ENCODE measurements around the gene ANP32E. TPM values are rescaled to one million over a fixed set of nuclear protein-coding genes. Genes with fewer than 3 reads are reported as not detected.

Gene ANP32E
- total and polyA plus RNA-seq, 8 donors, result 4.8 to 15.3 (median 8.7) TPM

DNA sequence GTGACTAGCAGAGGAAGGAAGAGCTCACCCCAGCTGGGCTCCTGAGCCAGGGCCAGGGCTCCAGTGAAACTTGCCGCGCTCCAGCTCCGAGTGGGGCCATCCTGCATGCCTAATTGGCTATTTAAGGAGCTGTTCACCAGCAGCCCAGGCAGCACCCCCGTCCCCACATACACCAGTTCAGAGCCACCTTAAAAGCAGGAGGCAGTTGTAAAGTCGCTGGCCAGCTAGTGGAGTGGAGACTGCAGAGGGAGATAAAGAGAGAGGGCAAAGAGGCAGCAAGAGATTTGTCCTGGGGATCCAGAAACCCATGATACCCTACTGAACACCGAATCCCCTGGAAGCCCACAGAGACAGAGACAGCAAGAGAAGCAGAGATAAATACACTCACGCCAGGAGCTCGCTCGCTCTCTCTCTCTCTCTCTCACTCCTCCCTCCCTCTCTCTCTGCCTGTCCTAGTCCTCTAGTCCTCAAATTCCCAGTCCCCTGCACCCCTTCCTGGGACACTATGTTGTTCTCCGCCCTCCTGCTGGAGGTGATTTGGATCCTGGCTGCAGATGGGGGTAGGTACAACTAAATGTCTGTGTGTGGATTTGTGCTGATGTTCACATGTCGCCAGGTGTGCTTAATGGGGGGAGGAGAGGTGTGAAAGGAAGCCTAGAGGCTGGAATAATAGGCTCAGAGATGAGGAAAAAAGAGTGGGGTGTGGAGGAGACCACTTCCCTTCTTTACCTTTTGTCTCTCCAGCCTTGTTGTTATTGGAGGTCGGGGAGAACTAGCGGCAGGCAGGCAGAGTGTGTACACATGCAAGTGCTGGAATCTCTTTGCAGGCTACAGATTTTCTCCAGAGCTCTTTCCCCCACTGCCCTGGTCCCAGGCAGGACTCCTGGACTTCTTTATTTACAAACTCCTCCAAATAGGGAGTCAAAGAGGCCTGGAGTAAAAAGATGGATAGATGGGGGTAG lies 22.0 kb upstream of the ANP32E start, which contains the start of gene CA14:
Gene CA14 (plus strand): TSS at position 151 of the 962 bp plus-strand sequence. CDS start 355 bp downstream, at position 506.
- TF ChIP-seq, protein P1, sequence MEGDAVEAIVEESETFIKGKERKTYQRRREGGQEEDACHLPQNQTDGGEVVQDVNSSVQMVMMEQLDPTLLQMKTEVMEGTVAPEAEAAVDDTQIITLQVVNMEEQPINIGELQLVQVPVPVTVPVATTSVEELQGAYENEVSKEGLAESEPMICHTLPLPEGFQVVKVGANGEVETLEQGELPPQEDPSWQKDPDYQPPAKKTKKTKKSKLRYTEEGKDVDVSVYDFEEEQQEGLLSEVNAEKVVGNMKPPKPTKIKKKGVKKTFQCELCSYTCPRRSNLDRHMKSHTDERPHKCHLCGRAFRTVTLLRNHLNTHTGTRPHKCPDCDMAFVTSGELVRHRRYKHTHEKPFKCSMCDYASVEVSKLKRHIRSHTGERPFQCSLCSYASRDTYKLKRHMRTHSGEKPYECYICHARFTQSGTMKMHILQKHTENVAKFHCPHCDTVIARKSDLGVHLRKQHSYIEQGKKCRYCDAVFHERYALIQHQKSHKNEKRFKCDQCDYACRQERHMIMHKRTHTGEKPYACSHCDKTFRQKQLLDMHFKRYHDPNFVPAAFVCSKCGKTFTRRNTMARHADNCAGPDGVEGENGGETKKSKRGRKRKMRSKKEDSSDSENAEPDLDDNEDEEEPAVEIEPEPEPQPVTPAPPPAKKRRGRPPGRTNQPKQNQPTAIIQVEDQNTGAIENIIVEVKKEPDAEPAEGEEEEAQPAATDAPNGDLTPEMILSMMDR (IDR thresholded peaks at IDR 0.05), result no peak
- Histone ChIP-seq H3K36me3 (no peaks in the 10 kb centered on the region), H3K4me3 (no peak within 1 kb of the TSS), H3K27me3 (no peaks in the 10 kb centered on the region), H3K4me1 (peaks cover 0 to 8% (median 7%) of the 10 kb centered on the region in 3 donors), H3K9me3 (no peaks in the 10 kb centered on the region), H3K27ac (no peak within 1 kb of the TSS)
- intact Hi-C loops (cut with DNase I), result no loop called here
- no peak for DNase-seq
- ATAC-seq, result no peak
- FAIRE-seq, result no peak
- 53 to 62% methylated on average over 12 to 13 of the region's 13 CpGs for WGBS, 2 donors

GRCh38 chr1:150256554-150257341 lies 20.8 kb upstream of the ANP32E start:
- no peak overlapping the region for H3K4me3 ChIP-seq
- no peaks in the 10 kb centered on the region for H3K27me3 ChIP-seq
- no peak overlapping the region for H3K27ac ChIP-seq
- H3K4me1 ChIP-seq, result peaks cover 0 to 8% (median 7%) of the 10 kb centered on the region in 3 donors
- intact Hi-C loops (cut with DNase I), result no loop called here
- no peaks in the 10 kb centered on the region for H3K9me3 ChIP-seq
- DNase-seq, result no peak
- ATAC-seq, result no peak
- WGBS, 2 donors, result 34 to 38% methylated on average over 13 to 14 of the region's 14 CpGs
- FAIRE-seq, result no peak
- H3K36me3 ChIP-seq, result no peaks in the 10 kb centered on the region
- TF ChIP-seq, protein P1 (IDR thresholded peaks at IDR 0.05), result no peak

GRCh38 chr1:150256198-150256553 lies 20.3 kb upstream of the ANP32E start:
- Histone ChIP-seq H3K4me3 (peak overlapping the region in 1 of 4 donors; percentile 33), H3K9me3 (no peaks in the 10 kb centered on the region), H3K27me3 (no peaks in the 10 kb centered on the region), H3K36me3 (no peaks in the 10 kb centered on the region), H3K4me1 (peaks cover 0 to 8% (median 7%) of the 10 kb centered on the region in 3 donors), H3K27ac (peak overlapping the region in 1 of 4 donors; percentile 3)
- ATAC-seq (no peak), FAIRE-seq (no peak), DNase-seq (no peak)
- TF ChIP-seq, protein P1 (IDR thresholded peaks at IDR 0.05), result no peak
- WGBS, 2 donors, result 2 to 5% methylated on average over 1 of the region's 1 CpG
- intact Hi-C loops (cut with DNase I), result no loop called here

DNA sequence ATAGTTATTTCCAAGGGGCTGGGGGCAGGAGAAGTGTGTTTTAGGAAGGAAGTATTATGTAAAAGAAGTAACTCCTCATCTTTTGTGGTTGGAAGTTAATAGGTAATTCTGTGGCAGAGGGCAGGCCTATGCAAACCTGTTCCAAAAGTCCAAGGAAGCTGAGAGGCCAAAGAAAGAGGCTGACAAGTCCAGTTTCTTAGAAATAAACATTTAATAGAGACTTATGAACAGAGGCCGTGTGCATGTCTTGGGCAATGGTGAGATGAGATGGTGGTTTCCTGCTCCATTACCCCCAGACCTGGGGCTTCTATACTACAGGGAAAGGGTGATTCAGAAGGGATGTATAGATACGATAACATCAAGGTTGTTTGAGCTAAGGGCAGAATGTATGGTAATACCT lies 14.0 kb upstream of the ANP32E start:
- Histone ChIP-seq H3K27me3 (no peaks in the 10 kb centered on the region), H3K36me3 (no peaks in the 10 kb centered on the region), H3K4me3 (no peak overlapping the region), H3K4me1 (no peaks in the 10 kb centered on the region), H3K9me3 (no peaks in the 10 kb centered on the region), H3K27ac (no peak overlapping the region)
- ATAC-seq (no peak), DNase-seq (no peak), FAIRE-seq (no peak)
- TF ChIP-seq, protein P1 (IDR thresholded peaks at IDR 0.05), result no peak
- 64 to 83% methylated on average over 2 of the region's 2 CpGs for WGBS, 2 donors
- intact Hi-C loops (cut with DNase I), result no loop called here

All from pancreas (tissue), 10 donors.